Smooth muscle cell (in vitro differentiated cells): ENCODE results near the gene TUBB2A. TPM values are rescaled to one million over a fixed set of nuclear protein-coding genes. Genes with fewer than 3 reads are reported as not detected.

Source experiments
- DNase-seq: peaks from one replicate; lab custom pipeline; 2025; ENCODE audit not compliant: unreplicated experiment; lab: John Stamatoyannopoulos, UW
- H2AFZ ChIP-seq: fragments of 200-600 bp; sonication (generic); 2 replicates; pipeline ENCODE4 v1.6.0; 2016; ENCODE audit warnings: antibody characterized with exemption, low read depth, mild to moderate bottlenecking
- H3F3A ChIP-seq: fragments of 200-600 bp; sonication (generic); 2 replicates; pipeline ENCODE4 v1.6.0; 2017; ENCODE audit warnings: antibody characterized with exemption, low read depth
- H3K27ac ChIP-seq: fragments of 200-600 bp; sonication (generic); 2 replicates; pipeline ENCODE4 v1.5.1; 2016; ENCODE audit warnings: low read depth, mild to moderate bottlenecking
- H3K27me3 ChIP-seq: fragments of 200-600 bp; sonication (generic); 2 replicates; pipeline ENCODE4 v1.6.1; 2016; ENCODE audit warnings: low read depth, mild to moderate bottlenecking
- H3K36me3 ChIP-seq: fragments of 200-600 bp; sonication (generic); 2 replicates; pipeline ENCODE4 v1.5.1; 2016; ENCODE audit warnings: low read depth
- H3K4me1 ChIP-seq: fragments of 200-600 bp; sonication (generic); 2 replicates; pipeline ENCODE4 v1.5.1; 2016; ENCODE audit warnings: low read depth
- H3K4me2 ChIP-seq: fragments of 200-600 bp; sonication (generic); 2 replicates; pipeline ENCODE4 v1.6.0; 2016; ENCODE audit warnings: mild to moderate bottlenecking
- H3K4me3 ChIP-seq: fragments of 200-600 bp; sonication (generic); 2 replicates; pipeline ENCODE4 v1.5.1; 2016; ENCODE audit warnings: mild to moderate bottlenecking
- H3K79me2 ChIP-seq: fragments of 200-600 bp; sonication (generic); 2 replicates; pipeline ENCODE4 v1.6.0; 2016; ENCODE audit warnings: low read depth, mild to moderate bottlenecking
- H3K9ac ChIP-seq: fragments of 200-600 bp; sonication (generic); 2 replicates; pipeline ENCODE4 v1.6.0; 2016; ENCODE audit warnings: low read depth
- H3K9me3 ChIP-seq: fragments of 200-600 bp; sonication (generic); replicated peaks from 2 replicates; pipeline ENCODE4 v1.5.1; 2016; ENCODE audit warnings: low read depth
- H4K20me1 ChIP-seq: fragments of 200-600 bp; sonication (generic); 2 replicates; pipeline ENCODE4 v1.6.0; 2016; ENCODE audit warnings: low read depth
- CTCF ChIP-seq: fragments of 200-600 bp; sonication (generic); IDR thresholded peaks from 2 replicates; pipeline ENCODE4 v1.5.1; 2017; ENCODE audit warnings: borderline replicate concordance, mild to moderate bottlenecking, antibody characterized with exemption; ENCODE audit not compliant: insufficient read depth, poor library complexity, severe bottlenecking
- WGBS: methylation state at CpG from one replicate; pipeline ENCODE4 v1.1.7; 2016; ENCODE audit warnings: low lambda C conversion rate; 5-methylcytosine and 5-hydroxymethylcytosine counted together
- polyA plus RNA-seq: library from polyadenylated mRNA; unstranded; fragments of >200 nt; fragmentation: Nextera tagmentation; extraction: Ambion mirVana; gene quantifications from 2 replicates; pipeline ENCODE4 v1.2.1, GENCODE V29; 2016
- total RNA-seq: library from RNA; depleted of rRNA; stranded (reverse); fragments of >200 nt; gene quantifications from 2 replicates; pipeline ENCODE4 v1.2.3, GENCODE V29; 2014

Gene TUBB2A
- total and polyA plus RNA-seq, 2 experiments from 2014 or later = 236 to 272 TPM

- H3K4me3 ChIP-seq = no peak overlapping the region
- H3K9me3 ChIP-seq = no peaks in the 10 kb centered on the region
- H3K27ac ChIP-seq = no peak overlapping the region
- peaks cover 17% of the 10 kb centered on the region for H3K4me1 ChIP-seq
- H3K9ac ChIP-seq = no peak overlapping the region
- no peaks in the 10 kb centered on the region for H3K27me3 ChIP-seq
- no peak overlapping the region for H2AFZ ChIP-seq
- TF ChIP-seq CTCF = no peak
- no peaks in the 10 kb centered on the region for H4K20me1 ChIP-seq
- WGBS = 72% methylated on average over 6 of the region's 6 CpGs
- H3K4me2 ChIP-seq = no peak overlapping the region
- no peak for DNase-seq
- no peaks in the 10 kb centered on the region for H3K79me2 ChIP-seq
- peaks cover 27% of the 10 kb centered on the region for H3F3A ChIP-seq
- H3K36me3 ChIP-seq = no peaks in the 10 kb centered on the region
These were observed 47.6 kb upstream of the TUBB2A start for GRCh38 chr6:3204921-3205320.

- DNase-seq = no peak
- WGBS = 13% methylated on average over 7 of the region's 7 CpGs
These were observed 45.8 kb upstream of the TUBB2A start for GRCh38 chr6:3202999-3203696.

GRCh38 chr6:3201388-3201787 lies 44.0 kb upstream of the TUBB2A start:
- 94% methylated on average over 2 of the region's 2 CpGs for WGBS
- Histone ChIP-seq H4K20me1 (no peaks in the 10 kb centered on the region), H3K9me3 (no peaks in the 10 kb centered on the region), H3K4me3 (no peak overlapping the region), H2AFZ (no peak overlapping the region), H3K27ac (no peak overlapping the region), H3K4me1 (peaks cover 8% of the 10 kb centered on the region), H3F3A (peaks cover 8% of the 10 kb centered on the region), H3K36me3 (no peaks in the 10 kb centered on the region), H3K27me3 (no peaks in the 10 kb centered on the region), H3K79me2 (no peaks in the 10 kb centered on the region), H3K9ac (no peak overlapping the region), H3K4me2 (no peak overlapping the region)
- no peak for TF ChIP-seq CTCF
- no peak for DNase-seq

More at GRCh38 chr6:3202999-3203696, 45.8 kb upstream of the TUBB2A start:
- Histone ChIP-seq H3K4me3 (no peak overlapping the region), H4K20me1 (no peaks in the 10 kb centered on the region), H3K79me2 (no peaks in the 10 kb centered on the region), H3K4me1 (peaks cover 9% of the 10 kb centered on the region), H3K36me3 (no peaks in the 10 kb centered on the region), H3K9ac (peak overlapping the region; percentile 9), H3K4me2 (peak overlapping the region; percentile 66), H2AFZ (no peak overlapping the region), H3F3A (peaks cover 15% of the 10 kb centered on the region), H3K27me3 (no peaks in the 10 kb centered on the region), H3K27ac (peak overlapping the region; percentile 77), H3K9me3 (no peaks in the 10 kb centered on the region)
- no peak for TF ChIP-seq CTCF

GRCh38 chr6:3200682-3201081 lies 43.3 kb upstream of the TUBB2A start:
- Histone ChIP-seq H4K20me1 (no peaks in the 10 kb centered on the region), H3F3A (peaks cover 8% of the 10 kb centered on the region), H3K79me2 (no peaks in the 10 kb centered on the region), H3K4me3 (no peak overlapping the region), H3K4me1 (peaks cover 9% of the 10 kb centered on the region), H3K9ac (no peak overlapping the region), H3K36me3 (no peaks in the 10 kb centered on the region), H2AFZ (no peak overlapping the region), H3K27me3 (no peaks in the 10 kb centered on the region), H3K27ac (no peak overlapping the region), H3K9me3 (no peaks in the 10 kb centered on the region), H3K4me2 (no peak overlapping the region)
- no peak for DNase-seq
- TF ChIP-seq CTCF = no peak
